Ovary (tissue), 9 donors: ENCODE measurements around the gene ZFP36. TPM values are rescaled to one million over a fixed set of nuclear protein-coding genes. Genes with fewer than 3 reads are reported as not detected.
"Not testable (repeated sequence)": the region's sequence is repeated elsewhere in the genome, so short reads cannot be mapped to it uniquely, and the experiment has no call there.

Source experiments
- DNase-seq, 5 donors: peaks; one replicate each; pipeline ENCODE4 v3.0.0-alpha.2; 2019 to 2020
- H3K27ac ChIP-seq, 2 donors: fragments of 200-600 bp; one replicate each; pipeline versions ENCODE4 v1.5.1 to v1.8.0; 2019 to 2022
- H3K27me3 ChIP-seq: fragments of 200-600 bp; one replicate; pipeline ENCODE4 v1.8.0; 2022
- H3K36me3 ChIP-seq: fragments of 200-600 bp; sonication (generic); one replicate; pipeline ENCODE4 v1.5.1; 2019
- H3K4me1 ChIP-seq: one replicate; pipeline ENCODE4 v1.8.1; 2013; ENCODE audit warnings: mild to moderate bottlenecking, moderate library complexity; ENCODE audit not compliant: insufficient read depth
- H3K4me3 ChIP-seq: fragments of 200-600 bp; sonication (generic); one replicate; pipeline ENCODE4 v1.5.1; 2017
- H3K9me3 ChIP-seq, 2 donors: fragments of 200-600 bp in 1 of 2; sonication (generic) in 1 of 2; one replicate each; pipeline versions ENCODE4 v1.5.1 to v1.8.1; 2013 to 2019; ENCODE audit warnings: mild to moderate bottlenecking in 1 of 2, moderate library complexity in 1 of 2
- CTCF ChIP-seq, 3 donors: fragments of 450-650 bp in 2 of 3; fragments of 200-600 bp in 1 of 3; IDR thresholded peaks; one replicate each; pipeline versions ENCODE4 v1.5.1 to v1.8.0; 2016 to 2022; ENCODE audit warnings: antibody characterized with exemption in 3 of 3, mild to moderate bottlenecking in 1 of 3
- EP300 ChIP-seq: sonication (generic); formaldehyde crosslinking; IDR thresholded peaks from one replicate; pipeline ENCODE4 v1.6.1; 2017; ENCODE audit warnings: antibody characterized with exemption
- POLR2A ChIP-seq: fragments of 450-650 bp; IDR thresholded peaks from one replicate; pipeline ENCODE4 v1.6.1; 2017; ENCODE audit warnings: antibody characterized with exemption, mild to moderate bottlenecking, moderate library complexity
- WGBS, 3 donors: extraction: QIAGEN DNeasy Blood & Tissue Kit in 1 of 3; methylation state at CpG; one replicate each; pipeline versions ENCODE4 v1.1.5 to v1.1.7; 2013 to 2017; 5-methylcytosine and 5-hydroxymethylcytosine counted together
- intact Hi-C, 4 donors: fragments of 100-400 bp; cut with DNase I; formaldehyde crosslinking; loops; one replicate each; pipeline versions ENCODE4 v1.11.0 to v1.15.1; 2022 to 2023
- polyA plus RNA-seq, 2 donors: library from polyadenylated mRNA; stranded (reverse); fragments of 200-250 nt in 1 of 2; fragments of 350-450 nt in 1 of 2; fragmentation: Illumina TruSeq in 1 of 2; extraction: RNeasy Lipid Tissue Mini Kit (QIAGEN cat#74804) in 1 of 2; gene quantifications; one replicate each; pipeline ENCODE4 v1.2.3, GENCODE V29; 2013 to 2014
- total RNA-seq, 7 donors: library from RNA; depleted of rRNA in 2 of 7; stranded (reverse); fragments of >200 nt in 2 of 7; fragmentation: NEBNext Ultra II Directional in 3 of 7; extraction: Animal tissue kit (Norgen Biotek cat#: 25700) in 3 of 7; gene quantifications; one replicate each; pipeline versions ENCODE4 v1.1.0 to v1.2.4, GENCODE V29; 2016 to 2023
- donor health status: DM: no; HTN: no; CAD: no; lungs with moderate emphysema.
- donor health status: DM: no; HTN: no; CAD: no.
- donor health status: Bipolar disorder and iron deficiency.
- donor health status: DM: yes; HTN: yes; CAD: no.
- donor health status: DM: no; HTN: no; CAD: no.
- donor health status: DM: yes; HTN: yes; CAD: no.

Gene ZFP36
- total and polyA plus RNA-seq, 9 donors, result 78.1 to 995 (median 196) TPM

- H3K9me3 ChIP-seq, result no peaks in the 10 kb centered on the region
- H3K4me3 ChIP-seq, result peak within 1 kb of the TSS; percentile 88
- no peaks in the 10 kb centered on the region for H3K36me3 ChIP-seq
- intact Hi-C loops, result loop anchor here in 2 of 4 donors (2.0 to 10.0 kb wide), 3 partner anchors 33 to 89 kb away; partner anchors contain the start of genes EID2B (in 2 of the 2) and PLEKHG2 (in 1 of the 2)
- H3K27ac ChIP-seq, result peak within 1 kb of the TSS; percentile 36 to 79
- TF ChIP-seq POLR2A, result peak; percentile 90
- TF ChIP-seq CTCF (IDR thresholded peaks at IDR 0.05), result no peak
- peaks cover 7% of the 10 kb centered on the region for H3K4me1 ChIP-seq
- DNase-seq, result peak; percentile 96 to 98 (median 97)
- H3K27me3 ChIP-seq, result no peaks in the 10 kb centered on the region
- 0% methylated on average over 67 to 68 of the region's 68 CpGs for WGBS, 3 donors
Observed at GRCh38 chr19:39445196-39446111, 38.8 kb downstream of the ZFP36 start, which contains the start of gene SUPT5H. SUPT5H (plus strand) TSS chr19:39445582; CDS start chr19:39445891, 309 bp downstream.

- no peak overlapping the region for H3K27ac ChIP-seq
- no peaks in the 10 kb centered on the region for H3K9me3 ChIP-seq
- no peaks in the 10 kb centered on the region for H3K36me3 ChIP-seq
Observed at GRCh38 chr19:39446365-39447084, 39.9 kb downstream of the ZFP36 start.

GRCh38 chr19:39448271-39448670 is 41.6 kb downstream of the ZFP36 start:
- TF ChIP-seq EP300, result no peak
- TF ChIP-seq CTCF (IDR thresholded peaks at IDR 0.05), result no peak
- TF ChIP-seq POLR2A, result no peak
- H3K27ac ChIP-seq, result no peak overlapping the region
- no peak overlapping the region for H3K4me3 ChIP-seq
- H3K9me3 ChIP-seq, result no peaks in the 10 kb centered on the region
- intact Hi-C loops, result loop anchor here in 2 of 4 donors (5.0 to 10.0 kb wide), 2 partner anchors 84 to 87 kb away; partner anchors contain the start of gene EID2B (in 2 of the 2)
- H3K36me3 ChIP-seq, result no peaks in the 10 kb centered on the region
- no peaks in the 10 kb centered on the region for H3K27me3 ChIP-seq
- no peak for DNase-seq
- peaks cover 7% of the 10 kb centered on the region for H3K4me1 ChIP-seq
- WGBS, 3 donors, result 80% methylated on average over 3 of the region's 3 CpGs

More at GRCh38 chr19:39446365-39447084, 39.9 kb downstream of the ZFP36 start:
- TF ChIP-seq CTCF (IDR thresholded peaks at IDR 0.05), result no peak
- Histone ChIP-seq H3K4me1 (peaks cover 7% of the 10 kb centered on the region), H3K27me3 (no peaks in the 10 kb centered on the region), H3K4me3 (peak overlapping the region; percentile 88)
- DNase-seq, result no peak
- 77 to 81% (median 79%) methylated on average over 16 of the region's 16 CpGs for WGBS, 3 donors
- intact Hi-C loops, result loop anchor here in 2 of 4 donors (5.0 to 10.0 kb wide), 2 partner anchors 86 to 88 kb away; partner anchors contain the start of gene EID2B (in 2 of the 2)

GRCh38 chr19:39449116-39449797 is 42.6 kb downstream of the ZFP36 start:
- no peaks in the 10 kb centered on the region for H3K27me3 ChIP-seq
- 71 to 79% (median 74%) methylated on average over 8 of the region's 8 CpGs for WGBS, 3 donors
- H3K4me3 ChIP-seq, result no peak overlapping the region
- no peaks in the 10 kb centered on the region for H3K9me3 ChIP-seq
- DNase-seq, result no peak
- no peak for TF ChIP-seq CTCF (IDR thresholded peaks at IDR 0.05)
- no peak for TF ChIP-seq POLR2A
- no peak for TF ChIP-seq EP300
- no peak overlapping the region for H3K27ac ChIP-seq
- H3K4me1 ChIP-seq, result peaks cover 7% of the 10 kb centered on the region
- no peaks in the 10 kb centered on the region for H3K36me3 ChIP-seq
- intact Hi-C loops, result loop anchor here in 2 of 4 donors (5.0 to 10.0 kb wide), 2 partner anchors 83 to 86 kb away; partner anchors contain the start of gene EID2B (in 2 of the 2)

GRCh38 chr19:39451257-39451656 is 44.6 kb downstream of the ZFP36 start:
- H3K36me3 ChIP-seq, intact Hi-C loops, H3K27me3 ChIP-seq, DNase-seq, H3K9me3 ChIP-seq, H3K4me3 ChIP-seq, H3K27ac ChIP-seq, H3K4me1 ChIP-seq: not testable (repeated sequence)
- WGBS, 3 donors, result 90 to 93% (median 92%) methylated on average over 8 of the region's 8 CpGs
